ENCODE results near the gene KLHL15.

GRCh38 chrX:23980011-23980441, 47.0 kb downstream of the KLHL15 start:
- TF ChIP-seq POLR2A (IDR thresholded peaks at IDR 0.05) (no peak), POLR2AphosphoS5 (IDR thresholded peaks at IDR 0.05) (no peak), CTCF (IDR thresholded peaks at IDR 0.05) (no peak), EP300 (IDR thresholded peaks at IDR 0.05; ENCODE audit: low read depth) (no peak)
